Tibial nerve (tissue), 4 donors: ENCODE measurements around the gene RNF212B.

Experiments
- CTCF ChIP-seq, 5 experiments: fragments of 200-600 bp in 3 of 5; fragments of 450-650 bp in 2 of 5; sonication (generic) in 3 of 5; IDR thresholded peaks; one replicate each; pipeline ENCODE4 v1.5.1; 2016 to 2019; ENCODE audit warnings: antibody characterized with exemption in 5 of 5, mild to moderate bottlenecking in 3 of 5, moderate library complexity in 2 of 5
- EP300 ChIP-seq, 2 donors: sonication (generic); formaldehyde crosslinking; IDR thresholded peaks; one replicate each; pipeline ENCODE4 v1.6.1; 2017; ENCODE audit warnings: antibody characterized with exemption in 2 of 2, mild to moderate bottlenecking in 1 of 2
- POLR2A ChIP-seq, 2 donors: fragments of 450-650 bp; IDR thresholded peaks; one replicate each; pipeline ENCODE4 v1.6.1; 2017; ENCODE audit warnings: antibody characterized with exemption in 2 of 2, mild to moderate bottlenecking in 2 of 2, moderate library complexity in 2 of 2

- TF ChIP-seq CTCF (IDR thresholded peaks at IDR 0.05) (no peak), POLR2A (IDR thresholded peaks at IDR 0.05) (no peak), EP300 (IDR thresholded peaks at IDR 0.05) (no peak)
These were observed 8.9 kb upstream of the RNF212B start for GRCh38 chr14:23228812-23229211.
